GM23248 (cell line): ENCODE data around the gene IFT88. TPM values are rescaled to one million over a fixed set of nuclear protein-coding genes. Genes with fewer than 3 reads are reported as not detected.

Experiments
- DNase-seq: peaks from one replicate; pipeline ENCODE4 v3.0.0-alpha.2; 2015
- H2AFZ ChIP-seq: fragments of 200-600 bp; sonication (generic); 2 replicates; pipeline ENCODE4 v1.6.1; 2016; ENCODE audit warnings: antibody characterized with exemption
- H3F3A ChIP-seq: fragments of 200-600 bp; sonication (generic); 2 replicates; pipeline ENCODE4 v1.6.1; 2016; ENCODE audit warnings: mild to moderate bottlenecking, antibody characterized with exemption, mixed run types; ENCODE audit not compliant: insufficient read depth
- H3K27ac ChIP-seq: fragments of 200-600 bp; sonication (generic); 2 replicates; pipeline ENCODE4 v1.5.1; 2016; ENCODE audit warnings: mild to moderate bottlenecking
- H3K27me3 ChIP-seq: fragments of 200-600 bp; sonication (generic); replicated peaks from 2 replicates; pipeline ENCODE4 v1.6.1; 2016; ENCODE audit warnings: mild to moderate bottlenecking; ENCODE audit not compliant: insufficient read depth
- H3K36me3 ChIP-seq: fragments of 200-600 bp; sonication (generic); 2 replicates; pipeline ENCODE4 v1.6.1; 2016; ENCODE audit warnings: low read depth, mild to moderate bottlenecking
- H3K4me1 ChIP-seq: fragments of 200-600 bp; sonication (generic); 2 replicates; pipeline ENCODE4 v1.6.1; 2016; ENCODE audit warnings: mild to moderate bottlenecking; ENCODE audit not compliant: insufficient read depth
- H3K4me2 ChIP-seq: fragments of 200-600 bp; sonication (generic); one replicate; pipeline ENCODE4 v1.6.1; 2016; ENCODE audit warnings: mild to moderate bottlenecking; ENCODE audit not compliant: unreplicated experiment
- H3K4me3 ChIP-seq: fragments of 200-600 bp; sonication (generic); 2 replicates; pipeline ENCODE4 v1.5.1; 2016; ENCODE audit warnings: mild to moderate bottlenecking
- H3K79me2 ChIP-seq: fragments of 200-600 bp; sonication (generic); 2 replicates; pipeline ENCODE4 v1.6.1; 2016; ENCODE audit warnings: mild to moderate bottlenecking; ENCODE audit not compliant: insufficient read depth
- H3K9ac ChIP-seq: fragments of 200-600 bp; sonication (generic); 2 replicates; pipeline ENCODE4 v1.6.1; 2016; ENCODE audit warnings: mild to moderate bottlenecking
- H3K9me2 ChIP-seq: fragments of 200-600 bp; sonication (generic); 2 replicates; pipeline ENCODE4 v1.6.1; 2016; ENCODE audit warnings: mixed run types, mild to moderate bottlenecking, moderate library complexity; ENCODE audit not compliant: insufficient read depth
- H3K9me3 ChIP-seq: fragments of 200-600 bp; sonication (generic); one replicate; pipeline ENCODE4 v1.6.1; 2017; ENCODE audit warnings: low read depth
- H4K20me1 ChIP-seq: fragments of 200-600 bp; sonication (generic); 2 replicates; pipeline ENCODE4 v1.6.0; 2016; ENCODE audit not compliant: insufficient read depth
- EZH2 ChIP-seq: fragments of 200-600 bp; sonication (generic); IDR thresholded peaks from 2 replicates; pipeline ENCODE4 v1.6.1; 2018; ENCODE audit warnings: antibody characterized with exemption, mild to moderate bottlenecking; ENCODE audit not compliant: insufficient read depth, poor library complexity, severe bottlenecking
- EZH2phosphoT487 ChIP-seq: fragments of 200-600 bp; sonication (generic); IDR thresholded peaks from 2 replicates; pipeline ENCODE4 v1.6.1; 2018; ENCODE audit warnings: antibody characterized with exemption, moderate library complexity, mild to moderate bottlenecking, low read depth; ENCODE audit not compliant: insufficient read depth
- WGBS, 2 experiments: methylation state at CpG; one replicate each; pipeline ENCODE4 v1.1.6; 2015 to 2017; ENCODE audit warnings: low lambda C conversion rate in 2 of 2, low coverage in 1 of 2; ENCODE audit errors: missing lambda C conversion rate in 2 of 2; 5-methylcytosine and 5-hydroxymethylcytosine counted together
- in situ Hi-C: fragments of 300-500 bp; cut with MboI; formaldehyde crosslinking; loops from 2 replicates; pipeline ENCODE4 v1.15.0; 2020
- polyA plus RNA-seq: library from polyadenylated mRNA; unstranded; fragments of >200 nt; fragmentation: Nextera tagmentation; extraction: Ambion mirVana; gene quantifications from 2 replicates; pipeline ENCODE4 v1.2.1, GENCODE V29; 2016
- total RNA-seq: library from RNA; depleted of rRNA; stranded (reverse); fragments of >200 nt; shearing (Covaris generic); gene quantifications from 2 replicates; pipeline ENCODE4 v1.2.3, GENCODE V29; 2014

The IFT88 gene
- total and polyA plus RNA-seq, 2 experiments from 2014 or later, result 10.3 to 11.4 TPM

GRCh38 chr13:20684041-20684440, 117.1 kb downstream of the IFT88 start:
- Histone ChIP-seq H4K20me1 (no peaks in the 10 kb centered on the region), H3K9me3 (no peaks in the 10 kb centered on the region), H3K27ac (no peak overlapping the region), H3K9me2 (no peaks in the 10 kb centered on the region), H3K4me2 (no peak overlapping the region), H2AFZ (no peak overlapping the region), H3K36me3 (no peaks in the 10 kb centered on the region), H3K4me3 (no peak overlapping the region), H3K4me1 (peaks cover 11% of the 10 kb centered on the region), H3K79me2 (no peaks in the 10 kb centered on the region), H3F3A (peaks cover 12% of the 10 kb centered on the region), H3K27me3 (no peaks in the 10 kb centered on the region), H3K9ac (no peak overlapping the region)
- no peak for TF ChIP-seq EZH2phosphoT487
- TF ChIP-seq EZH2, result no peak
- DNase-seq, result no peak
- 99 to 100% methylated on average over 4 of the region's 4 CpGs for WGBS, 2 experiments
- in situ Hi-C loops, result loop anchor here (25.0 kb wide), 1 partner anchor 497 kb away; the partner anchor contains the start of gene GJB2

- in situ Hi-C loops, result loop anchor here (25.0 kb wide), 1 partner anchor 497 kb away; the partner anchor contains the start of gene GJB2
- Histone ChIP-seq H2AFZ (no peak overlapping the region), H3K27ac (no peak overlapping the region), H3K9ac (no peak overlapping the region), H3F3A (peaks cover 12% of the 10 kb centered on the region), H3K79me2 (no peaks in the 10 kb centered on the region), H3K9me3 (no peaks in the 10 kb centered on the region), H3K9me2 (no peaks in the 10 kb centered on the region), H3K36me3 (no peaks in the 10 kb centered on the region), H3K27me3 (no peaks in the 10 kb centered on the region), H3K4me1 (peaks cover 11% of the 10 kb centered on the region), H3K4me2 (no peak overlapping the region), H4K20me1 (no peaks in the 10 kb centered on the region), H3K4me3 (no peak overlapping the region)
- no peak for TF ChIP-seq EZH2phosphoT487
- TF ChIP-seq EZH2, result no peak
- DNase-seq, result peak; percentile 35
- 72% methylated on average over 18 of the region's 18 CpGs for WGBS, 2 experiments
Observed at GRCh38 chr13:20684546-20684945, 117.6 kb downstream of the IFT88 start.

- in situ Hi-C loops, result loop anchor here (25.0 kb wide), 1 partner anchor 498 kb away; the partner anchor contains the start of gene GJB2
- DNase-seq, result no peak
- H3K4me3 ChIP-seq, result no peak overlapping the region
Observed at GRCh38 chr13:20685092-20685491, 118.1 kb downstream of the IFT88 start.

GRCh38 chr13:20686167-20686566, 119.2 kb downstream of the IFT88 start:
- no peaks in the 10 kb centered on the region for H3K9me2 ChIP-seq
- no peaks in the 10 kb centered on the region for H3K79me2 ChIP-seq
- peaks cover 12% of the 10 kb centered on the region for H3F3A ChIP-seq
- 100% methylated on average over 1 of the region's 1 CpG for WGBS, 2 experiments
- H3K9ac ChIP-seq, result no peak overlapping the region
- no peak overlapping the region for H3K4me2 ChIP-seq
- TF ChIP-seq EZH2phosphoT487 (no peak), EZH2 (no peak)
- peaks cover 11% of the 10 kb centered on the region for H3K4me1 ChIP-seq
- DNase-seq, result no peak
- H3K27ac ChIP-seq, result no peak overlapping the region
- no peak overlapping the region for H2AFZ ChIP-seq
- in situ Hi-C loops, result loop anchor here (25.0 kb wide), 1 partner anchor 499 kb away; the partner anchor contains the start of gene GJB2
- H4K20me1 ChIP-seq, result no peaks in the 10 kb centered on the region
- no peaks in the 10 kb centered on the region for H3K27me3 ChIP-seq
- H3K36me3 ChIP-seq, result 0 out of 2 replicates have a peak, but pooled peaks cover under 1% of the 10 kb centered on the region
- no peaks in the 10 kb centered on the region for H3K9me3 ChIP-seq
- no peak overlapping the region for H3K4me3 ChIP-seq

More at GRCh38 chr13:20685092-20685491, 118.1 kb downstream of the IFT88 start:
- H3K9ac ChIP-seq, result no peak overlapping the region
- no peaks in the 10 kb centered on the region for H3K9me3 ChIP-seq
- H3K4me2 ChIP-seq, result no peak overlapping the region
- peaks cover 12% of the 10 kb centered on the region for H3F3A ChIP-seq
- TF ChIP-seq EZH2phosphoT487 (no peak), EZH2 (no peak)
- no peaks in the 10 kb centered on the region for H3K36me3 ChIP-seq
- no peaks in the 10 kb centered on the region for H3K27me3 ChIP-seq
- H3K9me2 ChIP-seq, result no peaks in the 10 kb centered on the region
- no peaks in the 10 kb centered on the region for H3K79me2 ChIP-seq
- no peak overlapping the region for H2AFZ ChIP-seq
- no peak overlapping the region for H3K27ac ChIP-seq
- peaks cover 11% of the 10 kb centered on the region for H3K4me1 ChIP-seq
- 92 to 96% methylated on average over 6 of the region's 6 CpGs for WGBS, 2 experiments
- H4K20me1 ChIP-seq, result no peaks in the 10 kb centered on the region
